Activated gamma-delta T cell treated with Interleukin-2 at 50 U/mL for 16 hours (primary cell): Measurements from ENCODE around the gene HAPLN3.

Experiments
- DNase-seq: peaks from one replicate; pipeline ENCODE4 v3.0.0-alpha.2; 2020

Gene HAPLN3

DNA sequence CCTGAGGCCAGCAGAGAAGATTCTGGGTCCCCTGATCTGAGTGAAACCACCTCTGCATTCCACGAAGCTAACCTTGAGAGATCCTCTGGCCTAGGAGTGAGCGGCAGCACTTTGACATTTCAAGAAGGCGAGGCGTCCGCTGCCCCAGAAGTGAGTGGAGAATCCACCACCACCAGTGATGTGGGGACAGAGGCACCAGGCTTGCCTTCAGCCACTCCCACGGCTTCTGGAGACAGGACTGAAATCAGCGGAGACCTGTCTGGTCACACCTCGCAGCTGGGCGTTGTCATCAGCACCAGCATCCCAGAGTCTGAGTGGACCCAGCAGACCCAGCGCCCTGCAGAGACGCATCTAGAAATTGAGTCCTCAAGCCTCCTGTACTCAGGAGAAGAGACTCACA, 36.4 kb downstream of the HAPLN3 start:
- DNase-seq: no peak

DNA sequence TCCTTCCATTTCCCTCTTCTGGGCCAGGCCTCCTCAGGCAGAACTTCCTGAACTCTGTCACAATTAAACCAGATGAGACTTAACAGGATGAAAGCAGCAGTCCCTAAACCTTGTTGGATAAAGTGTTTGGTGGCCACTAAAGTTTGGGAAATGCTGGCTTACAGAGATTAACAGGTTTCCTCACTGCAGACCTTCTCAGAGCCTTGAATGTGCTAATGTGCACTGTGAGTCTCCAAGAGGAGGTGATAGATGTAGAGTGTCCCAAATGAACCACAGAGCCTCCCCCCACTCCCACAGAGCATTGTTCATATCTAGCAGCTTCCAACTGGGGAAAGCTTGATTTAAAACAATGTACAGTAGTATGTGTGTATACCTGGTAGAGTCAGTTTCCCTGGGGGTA, 42.9 kb downstream of the HAPLN3 start:
- no peak for DNase-seq

DNA sequence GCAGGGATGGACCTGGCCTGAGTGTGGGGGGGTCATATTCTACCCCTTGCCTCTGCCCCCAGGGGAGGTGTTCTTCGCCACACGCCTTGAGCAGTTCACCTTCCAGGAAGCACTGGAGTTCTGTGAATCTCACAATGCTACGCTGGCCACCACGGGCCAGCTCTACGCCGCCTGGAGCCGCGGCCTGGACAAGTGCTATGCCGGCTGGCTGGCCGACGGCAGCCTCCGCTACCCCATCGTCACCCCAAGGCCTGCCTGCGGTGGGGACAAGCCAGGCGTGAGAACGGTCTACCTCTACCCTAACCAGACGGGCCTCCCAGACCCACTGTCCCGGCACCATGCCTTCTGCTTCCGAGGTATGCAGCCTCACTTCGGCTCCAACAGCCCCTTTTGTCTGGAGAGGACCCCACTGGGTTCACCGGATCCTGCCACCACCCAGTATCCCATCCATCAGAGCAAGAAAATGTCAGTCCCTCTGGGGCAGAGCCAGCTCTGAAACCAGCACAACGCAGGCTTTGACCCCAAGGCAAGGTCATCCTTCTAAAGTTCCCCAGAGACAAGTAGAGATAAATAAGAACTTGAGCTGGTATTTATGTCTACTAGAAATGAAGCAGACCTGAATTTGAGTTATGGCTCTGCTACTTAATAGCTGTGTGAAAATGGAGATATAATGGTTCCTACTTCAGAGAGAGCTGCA, 45.8 kb downstream of the HAPLN3 start:
- no peak for DNase-seq

DNA sequence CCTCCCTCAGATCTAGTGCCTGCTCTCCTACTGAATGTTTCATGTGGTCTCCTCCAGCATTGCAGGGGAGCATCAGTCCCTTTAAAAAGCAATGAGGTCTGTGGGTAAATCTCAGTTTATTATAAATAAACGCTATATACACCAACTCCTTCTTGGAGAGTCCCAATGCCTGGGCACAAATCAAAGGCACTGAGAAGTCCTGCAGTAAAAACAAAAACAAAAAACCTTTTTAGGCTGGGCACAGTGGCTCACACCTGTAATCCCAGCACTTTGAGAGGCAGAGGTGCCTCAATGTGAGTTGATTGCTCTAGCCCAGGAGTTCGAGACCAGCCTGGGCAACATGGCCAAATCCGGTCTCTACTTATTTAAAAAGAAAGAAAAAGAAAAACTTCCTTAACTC, 47.1 kb downstream of the HAPLN3 start:
- DNase-seq: no peak

DNA sequence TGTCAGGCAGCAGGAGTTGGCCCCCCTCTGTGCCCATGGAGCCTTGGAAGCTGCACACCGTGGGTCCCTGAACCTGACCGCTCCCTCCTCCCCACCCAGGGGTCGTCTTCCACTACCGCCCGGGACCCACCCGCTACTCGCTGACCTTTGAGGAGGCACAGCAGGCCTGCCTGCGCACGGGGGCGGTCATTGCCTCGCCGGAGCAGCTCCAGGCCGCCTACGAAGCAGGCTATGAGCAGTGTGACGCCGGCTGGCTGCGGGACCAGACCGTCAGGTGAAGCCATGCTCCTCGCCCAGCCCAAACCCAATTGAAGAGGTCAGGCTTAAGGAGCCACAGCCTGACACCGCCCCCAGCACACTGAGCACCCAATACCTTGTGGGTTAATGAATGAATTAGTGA, 48.2 kb downstream of the HAPLN3 start:
- DNase-seq: no peak

DNA sequence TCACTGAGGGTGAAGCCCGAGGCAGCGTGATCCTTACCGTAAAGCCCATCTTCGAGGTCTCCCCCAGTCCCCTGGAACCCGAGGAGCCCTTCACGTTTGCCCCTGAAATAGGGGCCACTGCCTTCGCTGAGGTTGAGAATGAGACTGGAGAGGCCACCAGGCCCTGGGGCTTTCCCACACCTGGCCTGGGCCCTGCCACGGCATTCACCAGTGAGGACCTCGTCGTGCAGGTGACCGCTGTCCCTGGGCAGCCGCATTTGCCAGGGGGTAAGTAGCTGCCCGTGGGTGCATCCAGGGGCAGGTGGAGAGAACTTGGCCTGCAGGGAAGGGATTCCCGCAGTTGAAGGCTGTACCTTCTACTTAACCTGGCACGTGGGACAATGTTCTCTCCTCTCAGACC, 49.7 kb downstream of the HAPLN3 start:
- DNase-seq: no peak

DNA sequence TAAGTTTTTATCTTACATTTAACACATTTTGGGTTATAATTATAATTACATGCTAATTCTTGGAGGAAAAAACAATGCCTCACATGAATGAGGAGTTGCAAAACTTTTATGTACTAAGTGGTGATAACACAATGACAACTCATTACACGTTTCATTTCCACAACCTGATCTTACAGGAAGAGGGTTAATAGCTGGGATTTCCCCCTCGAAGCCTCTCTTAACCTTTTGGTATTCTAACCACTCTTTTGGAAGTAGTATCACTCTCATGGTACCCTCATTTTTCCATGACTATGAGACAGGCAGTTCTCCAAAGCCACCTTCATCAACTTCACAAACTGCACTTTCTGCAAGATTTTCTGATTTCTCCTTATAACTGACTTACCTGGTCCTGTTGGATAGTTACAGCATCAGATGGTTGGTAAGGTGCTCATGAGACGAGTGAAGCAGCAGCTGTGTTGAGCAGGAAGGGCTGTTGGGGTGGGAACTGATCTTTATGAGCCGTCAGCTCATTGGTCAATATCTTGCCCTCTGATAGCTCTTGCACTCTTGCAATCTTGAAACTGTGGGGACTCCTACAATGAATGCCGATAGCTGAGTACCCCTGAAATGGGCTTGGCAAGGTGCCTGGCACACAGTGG, 50.5 kb downstream of the HAPLN3 start:
- DNase-seq: no peak

DNA sequence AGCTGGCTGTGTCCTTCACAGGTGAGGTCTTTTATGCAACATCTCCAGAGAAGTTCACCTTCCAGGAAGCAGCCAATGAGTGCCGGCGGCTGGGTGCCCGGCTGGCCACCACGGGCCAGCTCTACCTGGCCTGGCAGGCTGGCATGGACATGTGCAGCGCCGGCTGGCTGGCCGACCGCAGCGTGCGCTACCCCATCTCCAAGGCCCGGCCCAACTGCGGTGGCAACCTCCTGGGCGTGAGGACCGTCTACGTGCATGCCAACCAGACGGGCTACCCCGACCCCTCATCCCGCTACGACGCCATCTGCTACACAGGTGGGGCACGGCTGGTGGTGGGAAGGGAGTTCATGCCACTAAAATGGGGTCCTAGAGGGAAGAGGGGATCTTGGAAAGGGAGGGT, 52.0 kb downstream of the HAPLN3 start:
- no peak for DNase-seq

DNA sequence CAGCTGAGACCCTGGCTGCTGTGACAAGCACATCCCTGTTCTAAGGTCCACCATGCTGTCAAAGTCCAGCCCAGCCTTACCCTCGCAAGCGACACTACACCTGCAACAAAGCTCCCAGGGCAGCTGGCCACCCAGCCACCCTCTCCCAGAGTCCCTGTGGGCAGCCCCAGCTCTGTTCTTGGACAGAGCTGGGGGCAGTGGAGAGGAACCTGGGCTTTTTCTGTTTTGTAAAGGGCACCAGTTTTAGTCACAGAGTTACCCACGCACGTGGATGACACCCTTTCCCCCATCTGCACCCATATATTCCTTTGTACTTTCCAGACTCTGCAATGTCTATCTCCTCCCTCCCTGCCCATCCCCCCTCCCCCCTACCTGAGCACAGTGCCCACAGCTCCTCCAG, 53.2 kb downstream of the HAPLN3 start:
- DNase-seq: no peak

DNA sequence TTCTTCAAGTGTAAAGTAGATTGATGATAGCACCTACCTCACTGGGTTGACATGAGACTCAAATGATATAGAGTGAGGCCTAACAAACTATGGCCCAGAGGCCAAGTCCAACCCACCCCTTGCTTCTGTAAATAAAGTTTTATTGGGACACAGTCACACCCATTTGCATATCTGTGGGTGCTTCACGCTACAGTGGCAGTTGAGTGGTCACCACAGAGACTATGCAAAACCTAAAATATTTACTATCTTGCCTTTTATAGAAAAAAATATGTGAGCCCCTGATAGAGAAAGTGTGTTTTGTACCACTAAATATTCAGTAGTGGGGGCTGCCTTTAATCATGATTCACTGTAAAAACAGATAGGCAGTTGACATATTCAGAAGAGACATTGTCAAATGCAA, 54.1 kb downstream of the HAPLN3 start:
- DNase-seq: no peak

DNA sequence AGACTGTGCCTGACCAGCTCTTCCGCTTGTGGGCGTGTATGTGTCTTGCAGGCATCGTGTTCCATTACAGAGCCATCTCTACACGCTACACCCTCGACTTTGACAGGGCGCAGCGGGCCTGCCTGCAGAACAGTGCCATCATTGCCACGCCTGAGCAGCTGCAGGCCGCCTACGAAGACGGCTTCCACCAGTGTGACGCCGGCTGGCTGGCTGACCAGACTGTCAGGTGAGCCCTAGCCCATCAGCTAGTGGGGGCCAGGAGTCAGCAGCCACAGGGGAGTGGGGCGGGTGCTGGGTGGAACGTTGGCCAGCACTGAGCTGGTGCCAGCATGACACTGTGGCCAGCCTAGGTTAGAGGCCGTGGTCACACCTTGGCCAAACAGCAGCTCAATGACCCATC, 55.4 kb downstream of the HAPLN3 start:
- DNase-seq: no peak

DNA sequence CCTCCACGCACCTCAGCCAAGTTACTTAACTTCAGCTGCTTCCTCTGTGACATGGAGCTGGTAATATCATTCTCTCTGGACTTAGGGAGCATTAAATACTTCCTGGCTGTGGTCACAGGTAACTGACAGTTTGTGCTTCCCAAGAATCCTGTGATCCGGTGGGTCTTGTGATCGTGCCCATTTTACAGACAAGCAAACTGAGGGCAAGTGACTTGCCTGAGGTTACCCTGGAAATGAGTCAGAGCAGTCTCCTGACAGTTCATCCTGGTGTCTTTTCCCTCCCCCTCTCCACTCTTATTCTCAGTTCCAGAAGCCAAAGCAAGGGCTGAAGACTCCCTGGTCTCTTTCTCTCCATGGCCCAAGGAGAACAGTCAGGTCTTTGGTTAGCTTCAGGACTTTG, 56.2 kb downstream of the HAPLN3 start:
- DNase-seq: no peak

DNA sequence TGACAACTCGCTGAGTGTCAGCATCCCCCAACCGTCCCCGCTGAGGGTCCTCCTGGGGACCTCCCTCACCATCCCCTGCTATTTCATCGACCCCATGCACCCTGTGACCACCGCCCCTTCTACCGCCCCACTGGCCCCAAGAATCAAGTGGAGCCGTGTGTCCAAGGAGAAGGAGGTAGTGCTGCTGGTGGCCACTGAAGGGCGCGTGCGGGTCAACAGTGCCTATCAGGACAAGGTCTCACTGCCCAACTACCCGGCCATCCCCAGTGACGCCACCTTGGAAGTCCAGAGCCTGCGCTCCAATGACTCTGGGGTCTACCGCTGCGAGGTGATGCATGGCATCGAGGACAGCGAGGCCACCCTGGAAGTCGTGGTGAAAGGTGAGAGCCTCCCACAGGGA, 56.7 kb downstream of the HAPLN3 start:
- no peak for DNase-seq

DNA sequence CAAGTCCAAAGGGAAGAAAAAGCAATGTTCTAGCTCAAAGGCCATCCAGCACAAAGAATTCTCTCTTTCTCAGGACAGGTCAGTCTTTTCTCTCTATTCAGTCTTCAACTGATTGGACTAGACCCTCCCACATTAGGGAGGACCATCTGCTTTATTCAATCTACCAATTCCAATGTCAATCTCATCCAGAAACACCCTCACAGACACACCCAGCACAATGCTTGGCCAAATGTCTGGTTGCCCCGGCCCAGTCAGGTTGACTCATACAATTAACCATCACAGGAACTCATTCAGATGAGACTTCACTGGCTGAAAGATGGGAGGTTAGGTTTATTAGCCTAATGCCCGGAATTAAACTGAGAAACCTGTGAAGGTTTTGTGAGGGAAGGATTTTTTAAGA, 59.7 kb downstream of the HAPLN3 start:
- DNase-seq: no peak

DNA sequence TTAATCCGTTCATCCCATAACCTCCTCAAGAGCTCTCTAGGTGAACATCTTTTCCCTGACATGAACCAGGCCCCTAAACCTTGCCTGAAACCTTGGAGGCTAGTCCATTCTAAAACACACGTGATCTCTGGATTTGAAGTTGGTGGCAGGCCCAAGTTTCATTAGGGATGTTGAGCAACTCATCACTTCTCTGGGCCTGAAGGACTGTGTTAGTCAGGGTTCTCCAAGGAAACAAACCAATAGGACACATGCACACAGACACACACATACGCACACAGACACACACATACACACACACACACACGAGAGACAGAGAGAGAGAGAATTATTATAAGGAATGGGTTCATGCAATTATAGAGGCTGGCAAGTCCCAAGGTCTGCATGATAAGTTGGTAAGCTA, 60.2 kb downstream of the HAPLN3 start:
- DNase-seq: no peak

DNA sequence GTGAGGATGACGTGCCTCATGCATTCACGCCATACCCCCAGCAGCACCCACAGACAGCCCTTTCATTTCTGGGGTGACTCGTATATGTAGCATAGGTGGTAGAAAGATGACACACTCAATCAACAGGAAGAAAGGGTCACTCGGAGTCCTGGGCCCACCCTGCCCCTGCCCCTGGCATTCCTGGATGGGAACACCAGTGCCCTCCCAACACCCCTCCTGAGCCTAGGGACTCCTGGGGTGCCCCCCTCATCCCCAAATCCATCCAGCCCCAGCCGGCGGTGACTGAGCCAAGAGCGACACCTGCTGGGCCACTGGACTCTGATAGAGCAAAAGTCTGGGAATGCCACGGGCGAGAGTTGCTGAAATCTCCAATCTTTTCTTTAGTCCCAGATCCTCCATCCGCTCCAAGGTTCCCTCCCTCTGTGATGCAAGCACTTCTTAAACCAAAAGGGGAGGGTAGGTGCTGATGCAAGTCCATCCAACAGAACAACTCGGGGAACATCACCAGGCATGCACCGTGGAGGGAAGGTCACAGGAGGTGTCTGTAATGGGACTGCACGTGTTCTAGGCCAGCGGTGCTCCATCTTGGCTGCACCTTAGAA, 61.0 kb downstream of the HAPLN3 start:
- peak; percentile 11 for DNase-seq

DNA sequence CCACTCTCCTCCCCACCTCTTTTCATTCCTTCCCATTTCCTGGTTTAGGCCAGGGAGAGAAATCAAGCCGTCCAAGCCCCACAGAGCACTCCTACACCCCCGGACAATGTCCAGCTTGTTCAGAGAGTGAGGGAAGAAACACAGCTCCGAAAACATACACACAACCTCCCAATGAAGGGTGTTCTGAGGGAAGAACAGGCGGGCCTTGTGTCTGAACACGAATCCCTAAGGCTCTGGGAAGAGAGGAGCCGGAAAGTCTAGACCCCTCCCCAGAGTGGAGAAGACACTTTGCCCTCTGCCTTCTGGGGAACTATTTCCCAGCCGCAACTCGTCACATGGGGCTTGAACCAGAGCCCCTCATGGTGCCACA, 61.6 kb downstream of the HAPLN3 start:
- DNase-seq: no peak

DNA sequence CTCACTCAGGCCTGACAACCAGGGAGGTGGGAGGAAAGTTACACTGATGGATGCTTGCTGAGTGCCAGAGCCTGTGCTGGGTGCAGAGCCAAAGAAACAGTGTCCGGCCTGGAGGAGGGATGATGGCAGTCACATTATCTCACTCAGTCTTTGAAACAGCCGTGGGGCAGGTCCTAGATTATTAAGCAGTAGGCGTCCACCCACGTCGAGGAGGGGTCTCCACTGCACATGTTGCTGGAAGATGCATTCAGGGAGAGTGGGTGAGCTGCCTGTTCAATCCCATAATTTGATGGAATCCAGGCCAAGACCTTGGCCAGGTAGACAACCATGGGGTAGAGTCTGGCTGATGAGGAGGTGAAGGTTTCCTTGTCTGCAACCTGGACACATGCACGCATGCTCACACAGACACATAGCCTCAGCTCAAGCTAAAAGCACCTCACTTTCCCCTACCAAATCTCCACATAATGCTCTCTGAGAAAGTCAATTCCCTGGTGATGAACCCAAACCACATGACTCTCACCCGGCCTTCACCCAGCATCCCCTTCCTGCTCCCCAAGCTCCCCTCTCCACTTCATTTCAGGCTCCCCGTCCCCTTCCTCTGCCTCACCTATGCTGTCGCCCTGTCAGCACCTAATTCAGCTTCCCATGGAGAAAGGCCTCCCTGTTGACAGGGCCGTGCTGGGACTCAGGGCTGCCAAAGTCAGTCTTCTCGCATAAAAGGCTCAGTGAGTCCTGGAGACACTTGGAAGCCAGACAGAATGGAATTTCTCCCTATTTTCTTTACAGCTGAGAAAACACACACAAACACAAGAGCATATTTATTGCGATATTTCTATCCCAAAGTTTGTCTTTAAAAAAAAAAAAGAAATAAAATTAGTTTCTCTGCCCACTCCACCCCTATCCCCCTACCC, 62.3 kb downstream of the HAPLN3 start:
- DNase-seq: no peak

DNA sequence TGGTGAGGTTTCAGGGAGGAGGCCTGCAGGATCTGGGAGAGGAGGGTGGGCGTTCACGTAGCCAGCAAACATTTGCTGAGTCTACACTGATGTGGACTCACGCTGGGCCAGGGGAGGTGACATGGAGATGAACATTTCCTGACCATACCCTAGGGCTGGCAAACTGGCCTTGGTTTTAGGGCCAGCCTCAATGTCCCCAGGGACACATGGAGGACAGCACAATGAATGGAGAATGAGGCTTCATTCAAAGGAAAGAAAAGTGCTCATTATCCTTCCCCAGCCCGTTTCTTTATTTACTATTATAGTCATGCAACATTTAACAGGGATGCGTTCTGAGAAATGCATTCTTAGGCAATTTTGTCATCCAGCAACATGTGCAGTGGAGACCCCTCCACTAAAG, 65.3 kb downstream of the HAPLN3 start:
- no peak for DNase-seq

DNA sequence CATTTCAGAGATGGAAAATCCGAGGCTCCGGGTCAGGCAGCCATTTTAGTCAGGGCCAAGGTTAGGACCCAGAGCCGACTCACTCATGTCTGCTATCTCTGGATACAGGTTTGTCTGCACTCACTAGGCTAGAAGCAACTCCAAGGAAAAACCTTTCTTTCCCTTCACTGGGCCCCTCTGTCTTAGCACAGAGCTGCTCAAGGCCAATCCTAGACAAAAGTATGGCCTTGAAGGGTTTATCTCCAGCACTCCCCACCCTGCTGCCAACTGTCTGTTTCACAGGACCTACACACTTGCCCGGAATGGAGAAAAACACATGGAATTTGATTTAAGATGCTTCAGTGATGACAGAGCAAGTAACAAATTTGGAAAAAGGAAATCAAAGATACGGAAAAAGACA, 66.6 kb downstream of the HAPLN3 start:
- no peak for DNase-seq
